ACC112 (cell line): Measurements from ENCODE around the gene TBC1D10B.

ENCODE experiments used
- H2AFZ ChIP-seq: fragments of 200-600 bp; sonication (generic); one replicate; pipeline ENCODE4 v1.6.0; 2017; ENCODE audit warnings: antibody characterized with exemption, low read length; ENCODE audit not compliant: unreplicated experiment
- H3K27ac ChIP-seq: fragments of 200-600 bp; sonication (generic); 2 replicates; pipeline ENCODE4 v1.5.1; 2014; ENCODE audit warnings: low read depth, mild to moderate bottlenecking, antibody characterized with exemption, low read length, moderate library complexity
- H3K27me3 ChIP-seq: fragments of 200-600 bp; sonication (generic); 2 replicates; pipeline ENCODE4 v1.6.1; 2014; ENCODE audit warnings: mild to moderate bottlenecking, antibody characterized with exemption, low read length, moderate library complexity, mixed read lengths; ENCODE audit not compliant: insufficient read depth
- H3K36me3 ChIP-seq: fragments of 200-600 bp; sonication (generic); 2 replicates; pipeline ENCODE4 v1.6.1; 2016; ENCODE audit warnings: mild to moderate bottlenecking, antibody characterized with exemption, low read length, moderate library complexity, mixed read lengths; ENCODE audit not compliant: insufficient read depth
- H3K4me1 ChIP-seq: fragments of 200-600 bp; sonication (generic); one replicate; pipeline ENCODE4 v1.6.1; 2016; ENCODE audit warnings: low read length, mixed read lengths; ENCODE audit not compliant: insufficient read depth, unreplicated experiment, control insufficient read depth
- H3K4me3 ChIP-seq: fragments of 200-600 bp; sonication (generic); 2 replicates; pipeline ENCODE4 v1.5.1; 2014; ENCODE audit warnings: mild to moderate bottlenecking, low read depth, low read length
- H3K79me2 ChIP-seq: fragments of 200-600 bp; sonication (generic); one replicate; pipeline ENCODE4 v1.6.0; 2016; ENCODE audit warnings: low read length; ENCODE audit not compliant: control insufficient read depth, unreplicated experiment, insufficient read depth

Gene TBC1D10B

DNA sequence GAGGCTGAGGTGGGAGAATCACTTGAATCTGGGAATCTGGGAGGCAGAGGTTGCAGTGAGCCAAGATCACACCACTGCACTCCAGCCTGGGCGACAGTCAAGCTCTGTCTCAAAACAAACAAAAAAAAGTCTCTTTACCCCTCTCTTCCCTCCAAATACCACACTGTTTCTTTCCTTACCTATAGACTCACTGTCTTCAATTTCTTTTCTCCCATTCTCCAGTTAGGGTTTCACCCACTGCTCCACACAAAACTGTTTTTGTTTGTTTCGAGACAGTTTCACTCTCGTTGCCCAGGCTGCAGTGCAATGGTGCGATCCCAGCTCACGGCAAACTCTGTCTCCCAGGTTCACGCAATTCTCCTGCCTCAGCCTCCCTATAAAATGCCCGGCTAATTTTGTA lies 9.1 kb downstream of the TBC1D10B start:
- H3K4me1 ChIP-seq: peaks cover 16% of the 10 kb centered on the region
- peaks cover 38% of the 10 kb centered on the region for H3K79me2 ChIP-seq
- H3K4me3 ChIP-seq: no peak overlapping the region
- H3K27me3 ChIP-seq: no peaks in the 10 kb centered on the region
- no peaks in the 10 kb centered on the region for H3K36me3 ChIP-seq
- H2AFZ ChIP-seq: no peak overlapping the region
- no peak overlapping the region for H3K27ac ChIP-seq

DNA sequence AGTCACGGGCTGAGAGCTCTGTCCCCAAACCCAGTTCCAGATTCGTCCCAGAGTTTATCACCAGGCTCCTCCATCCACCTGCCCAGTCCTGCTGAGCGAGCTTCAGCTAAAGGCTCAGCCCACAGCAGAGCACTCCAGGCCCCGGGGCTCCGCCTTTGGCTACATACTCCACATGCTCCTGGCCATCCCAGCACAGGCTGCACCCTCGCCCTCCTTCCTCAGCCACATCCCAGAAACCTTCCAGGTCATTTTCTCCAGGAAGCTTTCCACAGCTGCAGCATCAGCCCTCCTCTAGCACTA lies 10.5 kb downstream of the TBC1D10B start:
- no peak overlapping the region for H3K27ac ChIP-seq
- H3K36me3 ChIP-seq: no peaks in the 10 kb centered on the region
- peaks cover 22% of the 10 kb centered on the region for H3K4me1 ChIP-seq
- no peaks in the 10 kb centered on the region for H3K27me3 ChIP-seq
- H3K4me3 ChIP-seq: no peak overlapping the region
- peaks cover 29% of the 10 kb centered on the region for H3K79me2 ChIP-seq
- H2AFZ ChIP-seq: no peak overlapping the region

DNA sequence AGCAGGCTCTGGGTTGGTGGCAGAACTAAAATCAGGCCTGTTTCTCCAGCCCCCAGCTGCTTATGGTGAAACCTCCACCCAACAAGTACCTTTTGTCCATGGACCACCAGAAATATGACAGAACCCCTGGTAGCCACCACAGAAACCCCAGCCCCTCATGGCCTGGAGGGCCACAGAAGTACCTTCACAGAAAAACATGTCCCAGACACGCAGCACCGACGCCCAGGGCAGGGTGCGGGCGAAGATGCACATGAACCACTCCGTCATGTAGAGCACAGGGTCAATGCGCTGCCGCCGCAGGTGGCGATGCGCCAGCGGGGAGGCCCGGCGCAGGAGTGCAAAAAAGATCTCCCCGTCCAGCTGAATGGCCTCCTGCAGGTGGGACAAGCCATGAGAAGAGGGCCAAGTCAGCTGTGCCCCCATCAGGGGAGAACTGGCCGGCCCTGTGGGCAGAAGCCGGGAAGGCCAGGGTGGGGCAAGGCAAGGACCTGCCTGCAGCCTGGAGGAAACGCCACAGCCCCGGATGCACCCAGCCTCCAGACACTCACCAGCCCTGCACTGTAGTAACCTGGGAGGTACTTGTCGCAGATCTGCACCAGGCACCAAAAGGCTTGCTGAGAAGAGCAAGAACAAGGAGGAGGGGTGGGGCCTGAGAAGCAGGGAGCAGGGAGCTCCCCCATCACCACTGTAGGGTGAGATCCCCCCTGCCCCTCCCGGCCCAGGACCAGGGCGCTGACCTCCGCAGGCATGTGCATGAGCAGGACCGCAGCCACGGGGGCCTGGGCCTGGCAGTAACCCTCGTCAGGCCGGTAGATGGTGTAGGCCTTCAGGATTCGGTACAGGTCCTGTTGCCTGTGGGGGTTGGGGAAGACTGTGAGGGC lies 11.1 kb downstream of the TBC1D10B start:
- Histone ChIP-seq H3K27ac (no peak overlapping the region), H3K4me1 (peaks cover 22% of the 10 kb centered on the region), H3K27me3 (no peaks in the 10 kb centered on the region), H2AFZ (no peak overlapping the region), H3K4me3 (no peak overlapping the region), H3K36me3 (no peaks in the 10 kb centered on the region), H3K79me2 (peaks cover 29% of the 10 kb centered on the region)

DNA sequence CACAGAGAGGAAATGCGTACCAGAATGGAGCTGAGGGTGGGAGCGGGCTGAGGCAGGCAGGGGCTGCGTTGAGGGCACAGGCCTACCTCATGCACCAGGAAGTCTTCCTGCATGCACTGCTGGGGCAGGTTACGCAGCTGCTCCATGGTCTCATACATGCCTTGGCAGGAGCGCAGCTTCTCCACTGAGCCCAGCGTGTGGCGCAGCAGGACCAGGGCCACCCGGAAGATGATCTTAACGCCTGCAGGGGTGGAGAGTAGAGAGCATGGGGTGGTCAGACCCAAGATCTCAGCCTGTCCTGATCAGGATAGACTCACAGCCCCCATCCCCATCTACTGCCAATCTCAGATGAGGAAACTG lies 11.7 kb downstream of the TBC1D10B start:
- peaks cover 33% of the 10 kb centered on the region for H3K79me2 ChIP-seq
- H3K27me3 ChIP-seq: no peaks in the 10 kb centered on the region
- peaks cover 25% of the 10 kb centered on the region for H3K4me1 ChIP-seq
- H3K27ac ChIP-seq: no peak overlapping the region
- no peaks in the 10 kb centered on the region for H3K36me3 ChIP-seq
- H3K4me3 ChIP-seq: no peak overlapping the region
- no peak overlapping the region for H2AFZ ChIP-seq

DNA sequence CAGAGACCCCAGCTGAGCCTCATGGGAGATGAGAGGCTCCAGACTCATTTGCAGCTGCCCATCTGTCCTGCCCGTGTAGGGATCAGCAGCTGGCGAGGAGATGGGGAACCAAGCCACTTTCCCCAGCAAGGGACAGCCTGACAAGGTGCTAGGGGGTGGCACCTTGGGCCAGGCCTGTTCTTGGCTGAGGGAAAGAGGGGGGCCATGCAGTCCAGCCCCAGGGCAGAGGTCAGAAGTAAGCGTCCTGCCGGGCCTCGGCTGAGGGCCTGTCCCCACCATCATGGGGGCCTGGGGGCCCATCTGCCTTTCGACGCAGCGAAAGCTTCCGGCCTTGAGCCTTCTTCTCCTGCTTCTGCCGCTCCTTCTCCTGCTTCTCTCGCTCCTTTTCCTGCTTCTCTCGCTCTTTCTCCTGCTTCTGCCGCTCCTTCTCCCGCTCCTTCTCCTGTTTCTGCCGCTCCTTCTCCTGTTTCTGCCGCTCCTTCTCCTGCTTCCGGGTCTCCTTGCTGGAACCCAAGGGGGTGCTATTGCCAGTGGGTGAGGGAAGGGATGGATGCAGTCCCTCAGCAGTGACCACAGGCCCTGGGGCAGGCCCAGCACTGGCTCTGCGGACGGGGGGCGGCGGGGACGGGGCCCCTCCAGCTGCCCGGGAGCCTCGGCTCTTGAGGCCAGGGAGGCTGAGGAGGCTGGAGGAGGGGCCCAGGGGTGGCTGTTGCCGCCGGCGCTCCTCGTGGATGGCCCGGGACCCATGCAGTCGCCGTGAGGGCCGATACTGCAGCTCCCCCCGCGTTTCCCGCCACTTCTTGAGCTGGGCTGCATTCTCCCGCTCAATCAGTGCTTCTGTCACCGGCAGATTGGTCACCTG lies 12.3 kb downstream of the TBC1D10B start:
- Histone ChIP-seq H3K79me2 (peaks cover 36% of the 10 kb centered on the region), H3K36me3 (no peaks in the 10 kb centered on the region)

DNA sequence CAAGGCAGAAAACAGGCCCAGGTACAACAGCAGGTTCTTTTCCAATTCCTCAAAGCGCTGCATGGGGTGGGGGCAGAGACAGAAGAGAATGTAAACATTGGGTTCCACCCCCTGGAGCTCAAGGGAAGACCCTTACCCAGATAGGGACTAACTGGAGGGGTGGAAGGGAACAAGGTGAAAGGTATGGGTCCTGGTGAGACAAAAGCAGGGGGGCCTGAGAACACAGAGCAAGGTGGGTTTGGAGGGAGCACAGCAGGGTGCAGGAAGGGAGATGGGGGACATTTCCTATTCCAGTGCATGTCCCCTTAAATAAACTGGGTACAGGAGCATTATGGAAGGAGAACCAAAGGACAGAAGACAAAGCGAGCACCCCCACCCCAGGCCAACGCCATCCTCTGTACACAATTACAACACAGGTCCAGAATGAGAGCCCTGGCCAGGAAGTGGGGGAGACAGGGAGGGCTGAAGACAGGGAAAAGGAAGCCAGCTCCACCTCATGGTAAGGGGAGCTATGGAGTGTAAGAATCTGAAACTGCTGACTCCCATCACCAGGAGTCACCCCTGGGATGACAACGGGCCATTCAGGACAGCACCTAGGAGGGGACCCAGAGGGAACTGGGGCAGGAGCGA lies 13.1 kb downstream of the TBC1D10B start:
- Histone ChIP-seq H3K4me1 (peaks cover 35% of the 10 kb centered on the region), H3K4me3 (no peak overlapping the region), H3K27ac (peak overlapping the region; percentile 96; the same call in 1 of the 2 replicates), H2AFZ (no peak overlapping the region), H3K27me3 (no peaks in the 10 kb centered on the region), H3K79me2 (peaks cover 32% of the 10 kb centered on the region), H3K36me3 (no peaks in the 10 kb centered on the region)

More for the DNA sequence above, 12.3 kb downstream of the TBC1D10B start:
- no peak overlapping the region for H3K4me3 ChIP-seq
- no peak overlapping the region for H3K27ac ChIP-seq
- peaks cover 28% of the 10 kb centered on the region for H3K4me1 ChIP-seq
- no peak overlapping the region for H2AFZ ChIP-seq
- no peaks in the 10 kb centered on the region for H3K27me3 ChIP-seq

DNA sequence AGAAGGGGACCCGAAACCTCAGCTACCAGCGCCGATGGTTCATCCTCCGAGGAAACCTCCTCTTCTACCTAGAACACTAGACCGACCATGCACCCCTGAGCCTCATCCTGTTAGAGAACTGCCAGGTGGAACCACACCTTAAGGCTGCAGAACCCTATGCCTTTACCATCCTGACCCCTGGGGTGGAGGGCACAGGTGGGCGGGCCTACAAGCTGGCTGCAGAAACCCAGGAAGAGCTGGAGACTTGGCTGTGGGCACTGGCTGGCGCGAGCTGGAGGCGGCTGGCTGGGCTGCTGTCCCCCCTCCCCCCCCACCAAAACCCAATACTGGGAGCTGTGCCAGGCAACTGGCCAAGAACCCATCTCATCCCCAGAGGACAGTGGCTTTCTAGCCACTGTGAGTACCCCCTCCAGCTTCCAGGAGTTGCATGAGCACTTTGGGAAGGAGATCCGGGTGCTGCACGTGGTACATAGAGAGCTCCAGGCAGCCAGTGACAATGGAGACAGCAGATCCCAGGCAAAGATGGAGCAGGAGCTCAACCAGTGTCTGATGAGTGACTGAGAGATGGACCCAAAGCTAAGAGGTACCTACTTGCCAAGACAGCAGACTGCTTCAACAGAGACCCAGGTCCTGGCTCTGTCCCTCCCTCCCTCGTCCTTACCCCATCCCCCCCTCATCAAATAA lies 13.8 kb downstream of the TBC1D10B start:
- no peaks in the 10 kb centered on the region for H3K27me3 ChIP-seq
- H3K27ac ChIP-seq: peak overlapping the region; percentile 96
- no peaks in the 10 kb centered on the region for H3K36me3 ChIP-seq
- H2AFZ ChIP-seq: no peak overlapping the region
- peaks cover 41% of the 10 kb centered on the region for H3K4me1 ChIP-seq
- H3K4me3 ChIP-seq: peak overlapping the region; percentile 89; the same call in 1 of the 2 replicates
- peaks cover 30% of the 10 kb centered on the region for H3K79me2 ChIP-seq

DNA sequence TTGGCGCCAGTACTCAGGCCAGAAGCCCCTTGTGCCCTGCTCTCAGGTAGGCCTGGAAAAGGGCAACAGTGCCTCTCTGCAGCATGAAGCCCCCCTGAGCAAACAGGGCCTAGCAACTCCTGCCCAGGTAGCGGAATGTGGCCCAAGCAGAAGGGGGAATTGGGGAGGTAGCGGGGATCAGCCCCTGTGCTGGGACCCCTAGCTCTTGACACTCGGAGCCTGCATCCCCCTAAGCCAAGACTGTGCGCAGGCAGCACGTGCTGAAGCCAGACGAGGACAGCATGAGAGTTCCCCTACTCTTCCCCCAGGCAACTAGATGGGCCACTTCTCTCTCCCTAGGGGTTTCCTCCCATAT lies 14.4 kb downstream of the TBC1D10B start:
- Histone ChIP-seq H3K4me3 (peak overlapping the region; percentile 89), H3K36me3 (0 out of 2 replicates have a peak, but pooled peaks cover under 1% of the 10 kb centered on the region), H3K27me3 (no peaks in the 10 kb centered on the region), H3K4me1 (peaks cover 47% of the 10 kb centered on the region), H3K27ac (peak overlapping the region; percentile 96), H2AFZ (no peak overlapping the region), H3K79me2 (peaks cover 30% of the 10 kb centered on the region)

DNA sequence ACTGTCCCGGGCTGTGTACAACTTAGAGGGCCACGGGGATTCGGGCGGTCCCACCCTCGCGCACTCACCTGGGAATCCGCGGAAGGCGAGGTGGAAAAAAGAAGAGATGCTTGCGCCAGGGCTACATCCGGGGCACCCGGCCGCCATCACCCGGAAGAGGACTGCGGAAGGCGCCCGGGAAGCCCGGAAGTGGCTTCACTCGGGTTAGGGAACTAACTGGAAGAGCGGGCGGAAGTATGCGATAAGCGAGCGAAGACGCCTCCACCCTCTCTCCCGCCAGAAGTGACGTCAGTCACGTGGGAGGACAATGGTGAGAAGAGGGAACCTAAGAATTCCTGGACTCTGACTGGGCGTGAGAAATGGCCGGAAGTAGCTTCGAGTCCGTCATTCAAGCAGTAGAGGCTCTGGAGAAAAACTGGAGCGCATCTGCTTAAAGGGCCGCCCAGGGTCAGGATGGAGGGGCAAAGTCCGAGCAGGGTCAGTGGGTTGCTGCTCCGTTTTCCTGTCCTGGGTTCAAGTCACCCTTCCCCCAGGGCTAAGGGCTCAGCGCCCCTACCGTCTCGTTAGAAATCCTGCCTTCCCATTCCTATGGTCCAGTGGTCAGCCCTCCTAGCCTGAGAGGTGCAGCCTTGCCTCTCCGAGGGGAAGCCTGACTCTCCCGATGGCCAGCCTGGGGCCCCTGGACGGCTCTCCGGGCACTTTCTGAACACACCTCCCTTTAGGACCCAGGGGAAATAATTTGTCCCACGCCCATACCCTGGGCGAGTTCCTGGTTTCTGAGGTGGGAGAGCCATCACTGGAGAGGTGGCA lies 14.9 kb downstream of the TBC1D10B start, which contains the start of gene CD2BP2:
Gene CD2BP2 (minus strand): TSS at position 165 of the 810 bp plus-strand sequence. CDS start 627 bp downstream, outside the sequence.
- Histone ChIP-seq H3K36me3 (0 out of 2 replicates have a peak, but pooled peaks cover 6% of the 10 kb centered on the region), H3K27me3 (no peaks in the 10 kb centered on the region), H3K79me2 (peaks cover 27% of the 10 kb centered on the region)

More for the DNA sequence above, 14.9 kb downstream of the TBC1D10B start, which contains the start of gene CD2BP2:
- peak within 1 kb of the TSS; percentile 89 for H3K4me3 ChIP-seq
- H2AFZ ChIP-seq: peak within 1 kb of the TSS; percentile 41
- H3K27ac ChIP-seq: peak within 1 kb of the TSS; percentile 96
- peaks cover 47% of the 10 kb centered on the region for H3K4me1 ChIP-seq
